NCI-H526 (cell line): ENCODE measurements around the gene DTNB.

Experiments used
- DNase-seq, 2 experiments: peaks; one replicate each; lab custom pipeline; 2025; lab: John Stamatoyannopoulos, UW

Gene DTNB

DNA sequence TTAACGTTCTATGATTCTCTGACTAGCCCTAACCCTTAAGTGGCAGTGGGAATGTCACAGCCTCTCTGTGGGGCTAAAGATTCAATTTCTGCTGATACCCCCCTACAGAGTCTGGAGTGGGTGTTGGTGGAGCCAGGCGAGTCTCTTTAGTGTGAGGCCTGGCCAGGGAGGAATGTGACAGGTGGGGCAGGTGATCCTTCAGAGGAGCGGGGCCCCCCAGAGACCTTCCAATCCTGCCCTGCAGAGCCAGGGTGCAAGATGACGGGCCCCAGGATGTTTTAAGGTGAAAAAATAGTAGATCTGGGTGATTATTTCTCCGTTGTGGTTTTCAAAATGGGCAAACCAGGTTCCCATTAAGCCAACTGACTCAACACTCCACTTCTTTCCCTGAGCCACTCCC is 303.5 kb downstream of the DTNB start:
- DNase-seq: no peak

DNA sequence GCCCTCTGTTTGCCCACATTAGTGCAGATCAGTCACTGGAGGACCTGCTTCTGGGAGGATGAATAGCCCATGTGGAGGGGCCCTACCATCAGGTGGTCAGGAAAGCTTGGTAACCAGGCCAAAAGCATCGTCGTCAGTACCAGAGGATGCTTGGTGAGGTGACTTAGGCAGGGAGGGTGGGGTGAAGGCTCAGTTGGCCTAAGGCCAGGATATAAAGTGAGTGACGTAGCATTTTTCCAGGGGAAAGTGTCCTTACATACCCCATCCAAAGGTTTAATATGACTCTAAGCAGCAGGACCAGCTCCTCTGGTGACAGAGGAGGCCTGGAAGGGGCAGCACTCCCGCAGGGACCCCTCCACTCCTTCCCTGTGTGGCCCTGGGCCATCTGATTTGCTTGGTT is 303.9 kb downstream of the DTNB start:
- DNase-seq: no peak

DNA sequence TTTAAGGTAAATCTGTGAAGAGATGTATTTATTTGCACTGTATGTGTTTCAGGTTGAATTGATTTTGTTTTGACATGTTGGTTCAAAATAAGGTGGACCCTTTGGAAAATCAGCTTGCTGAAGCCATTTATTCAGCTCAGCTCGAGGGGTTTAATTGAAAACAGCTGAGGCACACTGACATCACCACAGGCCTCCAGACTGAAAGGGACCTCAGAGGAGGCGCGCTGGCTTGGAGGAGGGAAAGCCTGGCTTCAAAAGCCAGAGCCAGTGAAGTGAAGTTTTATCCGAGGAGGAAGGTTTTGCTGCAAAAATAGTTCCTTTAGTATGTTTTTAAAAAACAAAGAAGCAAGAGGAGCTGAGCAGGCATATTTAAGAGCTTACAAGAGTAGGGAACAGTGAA is 304.7 kb downstream of the DTNB start:
- DNase-seq: no peak

DNA sequence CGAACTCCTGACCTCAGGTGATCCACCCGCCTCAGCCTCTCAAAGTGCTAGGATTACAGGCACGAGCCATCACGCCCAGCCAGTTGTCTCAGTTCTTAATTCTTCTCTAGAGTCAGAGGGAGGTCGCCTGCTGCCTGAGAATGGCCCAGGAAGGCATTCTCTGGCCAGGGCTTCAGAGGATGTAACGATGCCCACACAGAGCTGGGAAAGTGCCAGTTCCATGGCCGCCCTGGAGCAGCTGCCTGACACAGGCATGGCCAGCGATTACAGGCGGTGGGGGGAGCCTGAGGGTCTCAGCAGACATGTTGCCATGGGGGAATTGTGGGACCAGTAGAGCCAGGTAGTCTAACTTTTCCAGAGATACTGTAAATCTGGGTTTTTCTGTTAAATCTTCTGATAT is 306.1 kb downstream of the DTNB start:
- no peak for DNase-seq

DNA sequence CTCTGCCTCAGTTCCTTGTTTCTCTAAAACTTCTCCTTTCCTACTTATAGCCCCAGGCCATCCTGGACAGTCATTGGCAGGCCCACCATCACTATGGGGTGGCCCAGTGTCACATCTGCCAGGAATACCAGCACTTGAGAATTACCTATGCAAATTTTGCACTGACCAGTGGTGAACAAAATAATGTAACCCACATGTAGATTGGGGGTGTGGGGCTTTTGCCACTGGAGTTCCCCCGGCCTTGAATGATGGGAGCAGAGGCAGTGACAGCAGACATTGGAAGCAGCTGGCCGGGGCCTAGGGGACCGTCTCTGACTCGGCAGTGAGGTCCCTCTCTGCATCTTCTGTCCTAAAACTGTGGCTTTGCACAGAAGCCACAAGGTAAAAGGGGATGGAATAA is 306.7 kb downstream of the DTNB start:
- no peak for DNase-seq

DNA sequence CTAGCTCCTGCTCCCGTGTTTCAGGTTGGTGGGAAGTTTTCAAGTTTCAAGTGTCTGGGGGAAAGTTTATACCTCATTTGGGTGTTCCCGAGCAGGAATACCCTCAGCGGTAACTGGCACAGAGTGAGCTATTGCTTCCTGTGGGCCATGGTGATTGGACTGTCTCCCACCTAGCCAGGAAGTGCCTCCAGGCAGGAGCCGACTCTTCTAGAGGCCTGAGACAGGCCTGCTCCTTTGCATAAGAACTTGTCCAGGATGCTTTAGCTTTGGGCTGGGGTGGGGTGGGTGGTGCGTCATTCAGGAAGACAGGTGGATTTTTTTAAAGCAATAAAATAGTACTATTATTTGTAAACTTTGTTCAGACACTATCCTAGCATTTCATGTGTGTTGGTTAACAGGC is 308.1 kb downstream of the DTNB start:
- no peak for DNase-seq

DNA sequence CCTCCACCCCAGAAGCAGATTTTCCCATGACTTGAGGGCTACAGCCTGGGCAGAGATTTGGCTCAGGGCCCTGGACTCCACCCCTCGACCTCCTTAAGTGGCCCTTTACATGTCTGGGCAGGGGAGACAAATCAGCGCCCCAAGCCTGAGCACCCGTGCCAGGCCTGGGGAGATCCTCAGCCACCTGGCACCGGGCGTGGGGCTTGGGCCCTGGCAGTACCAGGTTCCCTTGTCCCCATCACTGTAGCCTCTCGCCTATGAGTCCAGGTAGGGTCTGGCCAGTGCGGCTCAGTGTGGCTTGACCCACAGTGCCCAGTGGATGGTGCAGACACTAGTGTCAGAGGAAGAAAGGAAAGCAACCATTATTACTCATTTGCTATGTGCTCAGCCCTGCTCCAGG is 309.6 kb downstream of the DTNB start:
- DNase-seq: no peak

DNA sequence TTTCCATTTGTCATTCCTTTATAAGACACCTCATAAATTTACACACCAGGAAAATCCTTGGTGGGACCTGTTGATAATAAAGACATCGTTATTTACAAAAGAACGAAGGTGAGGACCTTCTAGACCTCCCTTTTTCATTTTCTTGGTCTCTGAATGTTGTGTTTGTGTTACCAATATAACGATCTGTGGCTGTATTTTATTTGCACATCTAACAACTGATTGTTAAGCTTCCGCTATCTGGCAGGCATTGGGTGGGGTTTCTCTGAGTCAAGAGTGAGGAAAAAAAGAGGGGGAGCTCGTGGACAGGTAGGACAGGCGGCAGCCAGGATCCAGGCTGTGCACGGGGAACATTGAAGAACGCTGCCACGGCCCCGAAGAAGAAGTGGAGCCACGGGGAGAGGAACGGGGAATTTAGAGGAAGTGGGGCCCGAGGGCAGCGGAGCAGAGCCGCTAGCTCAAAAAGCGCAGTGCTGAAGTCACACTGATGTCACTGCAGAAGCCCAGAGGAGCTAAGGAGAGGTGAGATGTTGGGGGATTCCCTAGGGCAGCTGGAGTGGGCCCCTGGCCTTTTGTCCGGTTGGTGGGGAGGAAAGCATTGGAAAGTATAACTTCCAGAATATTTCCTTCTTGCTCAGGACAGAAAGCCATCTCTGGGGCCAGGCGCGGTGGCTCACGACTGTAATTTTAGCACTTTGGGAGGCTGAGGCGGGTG is 310.8 kb downstream of the DTNB start:
- DNase-seq: peak in 1 of 2 experiments; percentile 20

DNA sequence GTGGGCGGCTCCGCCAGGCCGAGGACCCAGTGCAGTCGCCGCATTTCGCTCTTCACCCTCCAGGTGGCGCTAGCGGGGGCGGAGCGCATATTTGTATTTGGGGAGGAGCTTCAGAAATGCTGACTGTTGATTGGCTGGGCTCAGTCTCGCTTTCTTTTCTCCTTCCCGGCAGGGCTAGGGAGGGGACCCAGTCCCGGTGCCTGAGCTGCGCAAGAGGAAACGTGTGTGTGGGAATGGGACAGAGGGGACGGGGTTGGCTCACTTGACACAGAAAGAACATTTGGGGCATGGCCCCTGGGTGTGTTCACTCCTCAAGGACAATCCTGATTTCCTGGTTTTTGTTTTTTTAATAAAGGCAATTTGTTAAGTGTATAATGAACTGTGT is 311.3 kb downstream of the DTNB start:
- peak; percentile 87 to 94 for DNase-seq

DNA sequence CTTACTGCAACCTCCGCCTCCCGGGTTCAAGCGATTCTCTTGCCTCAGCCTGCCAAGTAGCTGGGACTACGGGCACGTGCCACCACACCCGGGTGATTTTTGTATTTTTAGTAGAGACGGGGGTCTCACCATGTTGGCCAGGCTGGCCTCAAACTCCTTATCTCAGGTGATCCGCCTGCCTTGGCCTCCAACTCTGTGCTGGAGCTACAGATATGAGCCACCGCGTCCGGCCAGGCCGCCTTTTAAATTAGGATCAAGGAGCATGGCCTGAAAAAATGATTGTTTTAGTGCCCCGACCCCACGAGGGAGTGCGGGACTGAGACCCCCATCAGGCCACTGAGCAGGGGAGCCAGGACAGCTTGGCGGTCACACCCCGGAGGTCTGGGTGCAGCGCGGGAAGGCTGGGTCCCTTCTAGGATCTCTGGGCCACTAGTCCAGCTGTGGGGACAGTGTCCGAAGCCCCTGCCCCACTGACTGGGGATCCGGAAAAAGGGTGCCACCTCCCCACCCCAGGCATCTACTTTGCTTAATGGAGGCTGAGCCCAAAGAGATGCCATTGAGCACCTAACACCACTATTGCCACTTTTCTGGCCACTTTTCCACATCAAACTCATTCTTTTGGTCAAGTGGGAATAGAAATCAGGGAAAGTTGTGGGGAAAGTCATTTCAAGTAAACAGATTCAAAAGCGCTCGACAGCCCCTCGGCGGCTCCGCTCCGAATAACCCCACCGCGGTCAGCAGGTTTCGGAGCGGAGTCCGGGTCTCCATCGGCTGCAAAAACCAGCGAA is 311.9 kb downstream of the DTNB start:
- no peak for DNase-seq

DNA sequence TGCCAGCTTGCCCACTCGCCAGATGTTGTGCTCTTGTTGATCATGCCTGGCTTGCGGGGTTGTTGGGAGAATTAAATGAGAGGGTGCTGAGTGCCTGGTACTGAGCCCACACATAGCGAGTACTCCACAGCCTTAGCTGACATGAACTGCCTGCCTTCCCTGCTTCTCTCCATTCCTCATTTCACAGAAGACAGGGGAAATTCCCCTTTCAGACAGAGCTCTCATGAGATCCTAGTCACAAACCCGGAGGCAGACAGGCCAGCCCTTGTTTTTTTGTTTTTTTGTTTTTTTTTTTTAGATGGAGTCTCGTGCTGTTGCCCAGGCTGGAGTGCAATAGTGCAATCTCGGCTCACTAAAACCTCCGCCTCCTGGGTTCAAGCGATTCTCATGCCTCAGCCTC is 314.5 kb downstream of the DTNB start:
- no peak for DNase-seq

DNA sequence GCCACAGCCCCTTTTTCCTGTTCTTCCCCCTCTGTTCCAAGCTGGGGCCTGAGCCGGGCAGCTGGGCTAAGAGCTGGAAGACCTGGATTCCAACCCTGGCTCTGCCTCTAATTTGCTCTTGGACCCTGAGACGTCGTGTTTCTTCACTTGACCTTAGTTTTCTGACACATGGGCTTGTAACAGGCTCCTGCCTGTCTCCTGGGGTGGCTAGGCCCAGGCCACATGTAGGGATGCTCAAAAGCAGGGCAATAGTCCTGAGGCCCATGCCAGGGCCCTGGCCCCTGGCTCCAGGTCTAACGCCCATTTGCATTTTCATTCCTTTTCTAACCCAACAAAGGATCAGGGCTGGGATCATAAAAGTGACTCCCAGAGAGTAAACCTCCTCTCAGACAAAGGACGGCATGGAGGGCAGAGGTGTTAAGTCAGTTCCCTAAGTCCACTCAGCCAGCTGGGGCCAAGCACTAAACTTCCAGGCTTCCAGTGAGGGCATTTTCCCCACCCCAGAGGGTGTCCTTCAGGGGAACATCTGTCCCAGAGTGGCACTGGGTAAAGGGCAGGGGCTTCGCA is 315.0 kb downstream of the DTNB start:
- no peak for DNase-seq

DNA sequence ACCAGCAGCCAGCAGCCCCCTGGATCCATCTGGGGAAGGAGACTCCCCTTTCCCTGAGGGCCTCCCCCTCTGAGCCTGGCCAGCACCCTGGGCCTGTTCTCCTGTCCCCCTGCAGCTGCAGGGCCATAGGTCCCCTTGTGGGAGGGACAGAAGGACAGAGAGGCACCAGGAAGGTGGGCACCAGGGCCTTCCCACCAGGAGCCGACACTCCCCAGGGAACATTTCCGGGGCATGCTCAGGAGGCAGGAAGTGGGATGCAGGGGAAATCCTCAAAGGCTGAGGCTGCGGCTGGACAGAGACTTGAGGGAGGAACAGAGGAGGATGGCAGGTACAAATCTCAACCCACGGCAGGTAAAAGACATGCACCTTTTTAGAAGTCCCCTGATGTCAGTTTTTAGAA is 317.3 kb downstream of the DTNB start:
- no peak for DNase-seq

DNA sequence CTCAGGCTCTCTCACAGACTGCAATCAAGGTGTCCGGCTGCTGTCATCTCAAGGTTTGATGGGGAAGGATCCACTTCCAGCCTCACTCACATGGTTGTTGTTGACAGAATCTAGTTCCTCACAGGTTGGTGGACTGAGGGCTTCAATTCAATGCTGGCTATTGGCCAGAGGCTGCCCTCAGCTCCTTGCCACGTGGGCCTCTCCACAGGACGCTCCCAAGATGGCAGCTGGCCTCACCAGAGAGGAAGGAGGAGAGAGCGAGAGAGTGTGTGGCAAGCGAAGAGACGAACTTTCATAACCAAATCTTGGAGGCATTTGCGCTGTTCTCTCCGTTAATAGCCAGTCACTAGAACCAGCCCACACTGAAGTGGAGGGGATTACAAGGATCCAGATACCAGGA is 318.1 kb downstream of the DTNB start:
- no peak for DNase-seq

DNA sequence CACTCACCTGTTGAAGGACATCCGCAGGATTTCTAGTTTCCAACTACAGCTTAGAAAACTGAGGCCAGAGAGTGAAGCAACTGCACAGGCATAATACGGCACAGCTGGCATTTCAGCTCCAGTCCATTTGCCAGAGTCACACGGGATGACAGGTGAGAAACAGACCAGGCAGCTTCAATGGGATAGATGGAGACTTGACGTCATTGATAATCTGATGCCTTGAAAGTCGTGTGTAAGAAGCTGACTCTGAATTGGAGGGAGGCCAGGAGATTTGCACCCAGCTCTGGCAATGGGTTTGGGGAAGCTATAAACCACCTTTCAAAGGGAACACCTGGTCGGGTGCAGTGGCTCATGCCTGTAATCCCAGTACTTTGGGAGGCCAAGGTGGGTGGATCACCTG is 319.3 kb downstream of the DTNB start:
- no peak for DNase-seq

DNA sequence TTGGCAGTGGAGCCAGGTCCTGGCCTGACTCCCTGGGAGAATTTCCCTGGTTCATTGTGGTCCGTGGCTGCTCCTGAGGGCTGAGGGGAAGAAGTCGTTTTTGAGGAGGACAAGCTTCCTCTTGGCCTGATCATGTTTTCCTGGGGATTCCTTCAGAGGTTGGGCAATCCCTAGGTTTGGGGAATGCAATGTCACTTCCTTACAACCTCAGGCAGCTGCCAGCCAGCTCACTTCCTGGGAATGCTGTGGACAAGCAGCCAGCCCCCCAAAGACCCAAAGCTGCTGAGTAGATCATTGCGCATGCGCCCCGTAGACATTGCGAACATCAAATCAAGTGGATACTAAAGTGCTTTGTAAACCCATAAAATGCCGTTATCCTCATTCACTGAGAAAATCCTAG is 324.0 kb downstream of the DTNB start:
- DNase-seq: no peak

DNA sequence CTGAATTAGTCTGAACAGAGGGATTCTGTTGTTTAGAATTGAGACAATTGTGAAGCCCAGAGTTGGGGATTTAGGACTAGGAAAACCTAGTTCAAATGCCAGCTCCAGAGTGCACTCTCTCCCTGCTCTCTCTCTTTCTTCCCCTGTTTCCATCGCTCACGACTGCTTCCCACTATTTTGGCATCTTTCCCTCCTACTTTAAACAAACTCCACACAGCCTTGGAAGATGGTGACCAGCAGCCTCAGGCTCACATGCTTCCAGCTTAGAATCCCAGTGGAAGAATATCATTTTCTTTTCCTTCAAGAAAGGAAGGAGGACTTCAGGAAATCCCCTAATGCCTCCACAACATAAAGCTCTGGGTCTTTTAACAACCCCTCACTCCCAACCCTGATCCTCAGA is 325.5 kb downstream of the DTNB start:
- DNase-seq: no peak

DNA sequence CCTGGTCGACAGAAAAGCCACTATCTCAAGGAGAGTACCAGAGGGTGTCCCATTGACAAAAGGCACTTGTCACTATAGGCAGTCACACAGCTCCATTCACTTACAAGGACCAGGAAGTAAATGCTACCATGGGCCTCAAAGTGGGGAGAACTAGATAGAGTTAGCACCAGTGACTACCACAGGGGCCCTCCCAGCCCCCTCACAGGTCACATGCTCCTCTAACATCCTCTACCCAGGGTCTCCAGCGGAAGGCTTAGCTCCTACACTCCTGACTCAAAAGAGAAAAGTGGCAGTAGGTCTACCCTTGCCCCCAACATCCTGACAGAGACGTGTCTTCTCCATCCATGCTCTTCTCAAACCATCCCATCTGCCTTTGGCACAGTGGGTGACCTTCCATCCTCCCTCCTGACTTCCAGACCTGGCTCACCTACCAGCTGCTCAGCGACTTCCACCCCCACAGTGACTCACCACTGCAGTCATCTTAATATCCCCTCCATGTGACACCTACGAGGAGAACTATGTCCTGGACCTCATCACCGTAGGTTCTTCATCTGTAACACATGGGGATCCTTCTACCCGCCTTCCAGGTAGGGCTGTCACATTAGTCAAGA is 326.1 kb downstream of the DTNB start:
- DNase-seq: no peak

DNA sequence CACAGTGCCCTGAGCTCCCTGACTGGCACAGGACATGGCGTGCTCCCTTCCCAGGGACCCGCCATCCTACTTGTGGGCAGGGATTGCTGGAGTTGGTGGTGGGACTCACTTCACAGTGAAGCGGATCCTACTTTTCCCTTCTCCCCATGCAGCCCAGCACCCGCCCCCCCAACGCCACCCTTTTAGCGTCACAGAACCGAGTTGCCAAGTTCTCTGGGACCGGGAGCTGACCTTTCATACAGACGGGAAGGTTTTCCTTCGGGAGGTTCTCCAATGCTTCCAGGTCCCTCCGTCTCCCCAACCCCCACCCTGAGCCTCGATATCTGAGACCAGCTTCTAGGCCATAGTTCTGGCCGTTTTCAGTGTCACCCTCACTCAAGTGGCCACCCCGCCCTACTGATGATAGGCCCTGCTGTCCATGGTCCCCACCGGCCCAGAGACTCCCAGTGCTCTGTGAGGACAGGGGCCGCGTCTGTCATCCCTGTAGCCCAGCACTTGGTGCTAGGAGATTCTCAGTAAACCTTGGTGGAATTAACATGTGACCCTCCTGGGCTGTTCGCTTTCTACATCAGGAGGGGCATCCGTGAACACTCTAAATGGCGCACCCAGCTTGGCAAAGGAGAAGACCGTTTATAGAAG is 330.1 kb downstream of the DTNB start:
- DNase-seq: no peak

DNA sequence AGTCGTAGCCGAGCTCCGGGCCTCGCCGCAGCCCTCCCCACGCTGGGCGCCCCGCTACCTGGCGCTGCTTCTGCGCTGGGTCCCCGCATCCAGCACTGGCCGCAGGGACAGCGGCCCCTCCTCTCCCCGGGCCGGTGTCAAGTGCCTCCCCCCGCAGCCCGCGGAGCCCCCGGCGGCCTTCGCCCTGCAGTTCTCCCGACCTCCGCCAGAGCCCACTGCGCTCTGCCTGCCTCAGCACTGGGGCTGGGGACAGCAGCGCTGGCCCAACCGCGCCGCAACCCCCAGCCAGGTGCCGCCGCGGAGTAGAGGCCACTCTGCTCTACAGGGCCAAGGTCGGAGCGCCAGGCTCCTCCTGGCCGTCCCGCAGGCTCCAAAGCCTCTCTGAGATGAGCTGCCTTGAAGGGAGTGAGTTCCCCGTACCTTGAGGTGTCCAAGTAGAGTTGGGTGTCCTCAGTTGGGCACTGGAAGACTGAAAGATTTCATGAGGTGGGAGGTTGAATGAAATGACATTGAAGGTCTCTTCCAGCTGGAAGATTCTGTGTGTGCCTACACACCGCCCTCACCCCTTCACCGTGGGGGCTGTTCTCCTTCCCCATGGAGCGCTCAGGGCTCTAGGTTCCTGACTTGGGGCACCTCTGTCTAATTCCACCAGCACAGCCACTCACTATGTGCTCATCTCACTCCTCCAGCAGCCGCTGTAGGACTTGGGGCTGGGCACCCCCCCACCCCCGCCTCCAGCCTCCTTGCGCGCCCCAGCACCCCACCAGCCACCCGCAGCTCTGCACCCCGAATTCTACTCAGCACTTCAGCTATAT is 330.8 kb downstream of the DTNB start:
- peak; percentile 28 to 90 for DNase-seq

DNA sequence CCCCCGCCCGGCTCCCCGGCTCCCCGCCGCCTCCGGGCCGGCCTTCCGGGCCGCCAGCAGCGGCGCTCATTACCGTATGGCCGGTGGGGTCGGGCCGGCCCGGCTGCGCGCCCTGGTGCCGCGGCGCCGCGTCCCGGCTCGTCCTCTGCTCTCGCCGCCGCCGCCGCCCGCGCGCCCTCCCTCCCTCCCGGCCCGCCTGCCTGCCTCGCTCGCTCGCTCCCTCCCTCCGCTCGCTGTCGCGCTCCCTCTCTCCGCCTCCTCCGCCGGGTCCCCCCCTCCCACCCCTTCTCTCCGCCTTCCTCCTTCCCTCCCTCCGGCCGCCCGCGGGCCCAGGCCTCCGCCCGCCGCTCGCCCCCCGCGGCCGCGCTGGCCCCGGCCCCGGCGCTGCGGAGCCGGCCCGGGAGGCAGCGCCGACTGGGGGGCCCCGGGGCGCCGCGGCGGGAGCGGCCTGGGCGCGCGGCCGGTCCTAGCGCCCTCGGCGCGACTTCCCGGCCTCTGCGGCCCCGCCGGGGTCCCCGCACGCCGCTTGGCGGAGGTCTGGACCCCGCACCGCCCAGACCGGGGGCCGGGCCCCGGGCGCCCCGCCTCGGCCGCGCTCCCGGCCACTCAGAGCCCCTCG is 331.5 kb downstream of the DTNB start, which contains the start of gene DNMT3A:
DNMT3A (minus strand) TSS at position 173 of the 619 bp plus-strand sequence. CDS start 27,941 bp downstream, outside the sequence.
- peak in 1 of 2 experiments; percentile 79 for DNase-seq
